ENCODE measurements around the gene ERC2. TPM values are rescaled to one million over a fixed set of nuclear protein-coding genes. Genes with fewer than 3 reads are reported as not detected.

ERC2 gene
- total RNA-seq, 1 experiment from 2014 or later: 6.3 TPM

DNA sequence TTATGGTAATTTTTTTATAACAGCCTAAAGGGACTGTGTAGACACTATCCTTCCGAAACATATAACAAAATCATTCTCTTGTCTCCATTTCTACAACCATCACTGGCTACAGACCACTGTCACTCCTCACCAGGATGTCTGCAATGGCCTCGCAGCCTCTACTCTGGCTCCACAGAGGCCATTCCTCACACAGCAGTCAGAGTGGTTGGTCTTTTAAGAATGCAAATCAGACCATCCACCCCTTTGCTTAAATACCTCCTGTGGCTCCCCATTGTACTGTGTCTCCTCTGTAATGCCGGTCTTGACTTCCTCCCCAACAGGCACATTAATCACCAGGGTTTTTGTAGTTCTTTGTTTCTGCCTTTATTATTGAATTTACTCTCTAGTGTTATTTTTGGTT is 344.8 kb downstream of the ERC2 start:
- Histone ChIP-seq H3K4me3 (no peak overlapping the region), H3K9me3 (replicated peaks) (no peaks in the 10 kb centered on the region), H3K36me3 (no peaks in the 10 kb centered on the region), H3K27ac (peak overlapping the region; percentile 98), H3K27me3 (no peaks in the 10 kb centered on the region), H3K4me1 (peaks cover 51% of the 10 kb centered on the region)
- peak; percentile 21 to 56 for DNase-seq

GRCh38 chr3:56122911-56123310 is 345.4 kb downstream of the ERC2 start:
- peaks cover 51% of the 10 kb centered on the region for H3K4me1 ChIP-seq
- H3K27me3 ChIP-seq: no peaks in the 10 kb centered on the region
- H3K4me3 ChIP-seq: no peak overlapping the region
- H3K27ac ChIP-seq: peak overlapping the region; percentile 98
- H3K9me3 ChIP-seq (replicated peaks): no peaks in the 10 kb centered on the region
- H3K36me3 ChIP-seq: no peaks in the 10 kb centered on the region
- peak; percentile 79 to 97 for DNase-seq

DNA sequence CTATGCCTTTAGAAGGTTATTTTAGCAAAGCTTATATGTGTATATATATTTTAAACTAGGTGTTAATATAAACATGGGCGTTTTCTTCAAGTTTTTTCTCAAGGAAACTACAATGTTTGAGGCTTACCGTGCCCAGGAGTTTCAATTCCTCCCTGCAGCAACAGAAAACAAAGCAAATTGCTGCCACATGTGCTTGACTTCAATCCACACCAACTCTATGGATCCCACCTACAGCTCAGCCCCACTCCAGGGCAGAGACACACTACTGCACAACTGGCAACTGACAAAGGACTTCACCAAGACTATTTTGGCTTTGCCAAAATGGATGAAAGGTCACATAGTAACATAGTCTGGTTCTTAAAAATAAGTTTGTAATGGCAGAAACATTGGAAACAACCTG is 346.6 kb downstream of the ERC2 start:
- DNase-seq: peak in 1 of 2 experiments; percentile 20
- Histone ChIP-seq H3K4me1 (peaks cover 51% of the 10 kb centered on the region), H3K9me3 (replicated peaks) (0 out of 2 replicates have a peak, but pooled peaks cover 4% of the 10 kb centered on the region), H3K27me3 (no peaks in the 10 kb centered on the region), H3K4me3 (no peak overlapping the region), H3K27ac (peak overlapping the region; percentile 98), H3K36me3 (no peaks in the 10 kb centered on the region)

- peaks cover 36% of the 10 kb centered on the region for H3K4me1 ChIP-seq
- no peak for DNase-seq
- no peaks in the 10 kb centered on the region for H3K36me3 ChIP-seq
- H3K9me3 ChIP-seq (replicated peaks): peaks cover 8% of the 10 kb centered on the region; the same call in 1 of the 2 replicates
- no peak overlapping the region for H3K4me3 ChIP-seq
- H3K27ac ChIP-seq: no peak overlapping the region
- H3K27me3 ChIP-seq: no peaks in the 10 kb centered on the region
Observed at GRCh38 chr3:56119575-56120349, 348.5 kb downstream of the ERC2 start.

GRCh38 chr3:56118968-56119367 is 349.3 kb downstream of the ERC2 start:
- H3K4me1 ChIP-seq: peaks cover 28% of the 10 kb centered on the region
- DNase-seq: peak in 1 of 2 experiments; percentile 38
- H3K27me3 ChIP-seq: no peaks in the 10 kb centered on the region
- no peak overlapping the region for H3K4me3 ChIP-seq
- H3K36me3 ChIP-seq: no peaks in the 10 kb centered on the region
- H3K9me3 ChIP-seq (replicated peaks): peaks cover 9% of the 10 kb centered on the region; the same call in 1 of the 2 replicates
- no peak overlapping the region for H3K27ac ChIP-seq

- H3K27me3 ChIP-seq: no peaks in the 10 kb centered on the region
- peaks cover 5% of the 10 kb centered on the region; the same call in 1 of the 2 replicates for H3K4me1 ChIP-seq
- no peak overlapping the region for H3K4me3 ChIP-seq
- peaks cover 9% of the 10 kb centered on the region; the same call in 1 of the 2 replicates for H3K9me3 ChIP-seq (replicated peaks)
- no peak overlapping the region for H3K27ac ChIP-seq
- H3K36me3 ChIP-seq: no peaks in the 10 kb centered on the region
- DNase-seq: no peak
Observed at GRCh38 chr3:56115698-56116097, 352.6 kb downstream of the ERC2 start.

DNA sequence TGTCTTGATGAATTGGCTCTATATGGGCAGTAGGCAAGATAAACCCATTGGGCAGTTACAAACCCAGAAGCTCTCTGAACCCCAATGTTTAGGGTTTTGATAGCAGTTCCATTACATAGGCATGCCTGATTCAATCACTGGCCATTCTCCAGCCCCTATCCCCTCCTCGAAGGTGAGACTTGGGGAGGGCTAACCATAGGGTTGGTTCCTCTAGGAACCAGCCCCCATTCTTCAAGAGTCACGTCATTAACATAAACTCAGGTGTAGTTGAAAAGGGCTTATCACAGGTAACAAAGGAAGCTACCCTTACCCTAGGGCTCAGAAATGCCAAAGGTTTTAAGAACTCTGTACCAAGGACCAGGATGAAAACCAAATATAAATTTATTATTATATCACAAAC is 353.1 kb downstream of the ERC2 start:
- no peak overlapping the region for H3K4me3 ChIP-seq
- H3K4me1 ChIP-seq: peaks cover 5% of the 10 kb centered on the region; the same call in 1 of the 2 replicates
- no peaks in the 10 kb centered on the region for H3K36me3 ChIP-seq
- no peaks in the 10 kb centered on the region for H3K27me3 ChIP-seq
- no peak for DNase-seq
- no peak overlapping the region for H3K27ac ChIP-seq
- H3K9me3 ChIP-seq (replicated peaks): peaks cover 9% of the 10 kb centered on the region; the same call in 1 of the 2 replicates

GRCh38 chr3:56113908-56114307 is 354.4 kb downstream of the ERC2 start:
- Histone ChIP-seq H3K4me1 (peaks cover 2% of the 10 kb centered on the region; the same call in 1 of the 2 replicates), H3K27me3 (no peaks in the 10 kb centered on the region), H3K27ac (no peak overlapping the region), H3K9me3 (replicated peaks) (peaks cover 13% of the 10 kb centered on the region; the same call in 1 of the 2 replicates), H3K4me3 (no peak overlapping the region), H3K36me3 (no peaks in the 10 kb centered on the region)
- DNase-seq: no peak

GRCh38 chr3:56113231-56113630 is 355.0 kb downstream of the ERC2 start:
- no peak for DNase-seq
- Histone ChIP-seq H3K4me1 (no peaks in the 10 kb centered on the region), H3K27me3 (no peaks in the 10 kb centered on the region)

GRCh38 chr3:56111606-56112304 is 356.5 kb downstream of the ERC2 start:
- DNase-seq: no peak
- H3K9me3 ChIP-seq (replicated peaks): peaks cover 9% of the 10 kb centered on the region; the same call in 1 of the 2 replicates
- H3K4me3 ChIP-seq: no peak overlapping the region
- no peak overlapping the region for H3K27ac ChIP-seq
- H3K36me3 ChIP-seq: no peaks in the 10 kb centered on the region
- no peaks in the 10 kb centered on the region for H3K4me1 ChIP-seq
- H3K27me3 ChIP-seq: no peaks in the 10 kb centered on the region

More at GRCh38 chr3:56113231-56113630, 355.0 kb downstream of the ERC2 start:
- peaks cover 13% of the 10 kb centered on the region; the same call in 1 of the 2 replicates for H3K9me3 ChIP-seq (replicated peaks)
- H3K4me3 ChIP-seq: no peak overlapping the region
- H3K27ac ChIP-seq: no peak overlapping the region
- H3K36me3 ChIP-seq: no peaks in the 10 kb centered on the region

- no peak for DNase-seq
- H3K4me3 ChIP-seq: no peak overlapping the region
- H3K27me3 ChIP-seq: no peaks in the 10 kb centered on the region
- H3K4me1 ChIP-seq: no peaks in the 10 kb centered on the region
- H3K9me3 ChIP-seq (replicated peaks): peaks cover 9% of the 10 kb centered on the region; the same call in 1 of the 2 replicates
- H3K36me3 ChIP-seq: no peaks in the 10 kb centered on the region
- H3K27ac ChIP-seq: no peak overlapping the region
Observed at GRCh38 chr3:56110886-56111285, 357.4 kb downstream of the ERC2 start.

- H3K4me1 ChIP-seq: no peaks in the 10 kb centered on the region
- DNase-seq: no peak
- no peak overlapping the region for H3K4me3 ChIP-seq
- 0 out of 2 replicates have a peak, but pooled peaks cover 4% of the 10 kb centered on the region for H3K9me3 ChIP-seq (replicated peaks)
- no peak overlapping the region for H3K27ac ChIP-seq
- no peaks in the 10 kb centered on the region for H3K27me3 ChIP-seq
- H3K36me3 ChIP-seq: no peaks in the 10 kb centered on the region
Observed at GRCh38 chr3:56107157-56107556, 361.1 kb downstream of the ERC2 start.

- Histone ChIP-seq H3K4me3 (no peak overlapping the region), H3K27ac (no peak overlapping the region), H3K36me3 (no peaks in the 10 kb centered on the region), H3K9me3 (replicated peaks) (no peaks in the 10 kb centered on the region), H3K4me1 (peaks cover 3% of the 10 kb centered on the region; the same call in 1 of the 2 replicates), H3K27me3 (no peaks in the 10 kb centered on the region)
- DNase-seq: no peak
Observed at GRCh38 chr3:56102032-56102431, 366.2 kb downstream of the ERC2 start.

- Histone ChIP-seq H3K9me3 (replicated peaks) (no peaks in the 10 kb centered on the region), H3K4me3 (no peak overlapping the region), H3K36me3 (no peaks in the 10 kb centered on the region), H3K27ac (no peak overlapping the region), H3K4me1 (peaks cover 3% of the 10 kb centered on the region; the same call in 1 of the 2 replicates), H3K27me3 (no peaks in the 10 kb centered on the region)
- no peak for DNase-seq
Observed at GRCh38 chr3:56101576-56101975, 366.7 kb downstream of the ERC2 start.

- no peaks in the 10 kb centered on the region for H3K27me3 ChIP-seq
- H3K4me3 ChIP-seq: no peak overlapping the region
- H3K36me3 ChIP-seq: no peaks in the 10 kb centered on the region
- DNase-seq: no peak
- H3K9me3 ChIP-seq (replicated peaks): no peaks in the 10 kb centered on the region
- H3K27ac ChIP-seq: no peak overlapping the region
- H3K4me1 ChIP-seq: peaks cover 3% of the 10 kb centered on the region; the same call in 1 of the 2 replicates
Observed at GRCh38 chr3:56096999-56097398, 371.3 kb downstream of the ERC2 start.
